Measurements from ENCODE around the gene RGL3.

GRCh38 chr19:11457115-11457514, 38.0 kb upstream of the RGL3 start:
- TF ChIP-seq CTCF (IDR thresholded peaks at IDR 0.05 in 8 of 11, conservative IDR thresholded peaks at IDR 0.05 in 3 of 11) (no peak), POLR2A (IDR thresholded peaks at IDR 0.05) (no peak), POLR2AphosphoS5 (IDR thresholded peaks at IDR 0.05) (no peak)
